Body of pancreas (tissue), 4 donors: ENCODE measurements around the gene JPT1. TPM values are rescaled to one million over a fixed set of nuclear protein-coding genes. Genes with fewer than 3 reads are reported as not detected.
"Not testable (repeated sequence)": the region's sequence is repeated elsewhere in the genome, so short reads cannot be mapped to it uniquely, and the experiment has no call there.

ENCODE experiments used
- ATAC-seq: fragments of 150-250 bp; one replicate; pipeline ENCODE4 v1.9.1; 2016
- DNase-seq, 4 donors: peaks; one replicate each; pipeline ENCODE4 v3.0.0-alpha.2; 2019
- H3K27ac ChIP-seq, 4 donors: fragments of 200-600 bp; sonication (generic); 1 replicate in 3 of 4; 2 replicates in 1 of 4; pipeline versions ENCODE4 v1.5.1 to v1.6.1; 2016 to 2019; ENCODE audit warnings: mild to moderate bottlenecking in 1 of 4, mixed read lengths in 1 of 4, moderate library complexity in 1 of 4
- H3K27me3 ChIP-seq, 2 donors: fragments of 200-600 bp; sonication (generic); one replicate each; pipeline ENCODE4 v1.6.0; 2016; ENCODE audit warnings: mild to moderate bottlenecking in 1 of 2
- H3K36me3 ChIP-seq, 2 donors: fragments of 200-600 bp; sonication (generic); replicated peaks in 1 of 2; 2 replicates each; pipeline ENCODE4 v1.5.1; 2016; ENCODE audit warnings: low read depth in 2 of 2; ENCODE audit not compliant: insufficient read depth in 1 of 2
- H3K4me1 ChIP-seq: fragments of 200-600 bp; sonication (generic); one replicate; pipeline ENCODE4 v1.6.0; 2016
- H3K4me3 ChIP-seq, 2 donors: fragments of 200-600 bp; sonication (generic); 1 replicate in 1 of 2; 2 replicates in 1 of 2; pipeline ENCODE4 v1.5.1; 2016 to 2019
- H3K9me3 ChIP-seq, 3 donors: fragments of 200-600 bp; sonication (generic); 1 replicate in 2 of 3; 2 replicates in 1 of 3; pipeline ENCODE4 v1.5.1; 2016
- POLR2A ChIP-seq, 3 donors: fragments of 450-650 bp; IDR thresholded peaks; one replicate each; pipeline ENCODE4 v1.6.1; 2016; ENCODE audit warnings: antibody characterized with exemption in 3 of 3, mild to moderate bottlenecking in 2 of 3
- WGBS, 2 donors: methylation state at CpG; one replicate each; pipeline ENCODE4 v1.1.5; 2017; 5-methylcytosine and 5-hydroxymethylcytosine counted together
- intact Hi-C: fragments of 100-400 bp; cut with DNase I; formaldehyde crosslinking; loops from one replicate; pipeline ENCODE4 v1.15.1; 2023
- total RNA-seq, 2 donors: library from RNA; depleted of rRNA; stranded (reverse); fragments of >200 nt; gene quantifications; one replicate each; pipeline ENCODE4 v1.1.0, GENCODE V29; 2016
- TF ChIP-seq, protein P1 (sequence below), 7 experiments: fragments of 450-650 bp in 4 of 7; fragments of 200-600 bp in 3 of 7; sonication (generic) in 3 of 7; IDR thresholded peaks; one replicate each; pipeline ENCODE4 v1.5.1; 2016 to 2019; ENCODE audit warnings: antibody characterized with exemption in 7 of 7

The JPT1 gene
- total RNA-seq, 2 donors from 2014 or later = 17.4 to 42.5 TPM

DNA sequence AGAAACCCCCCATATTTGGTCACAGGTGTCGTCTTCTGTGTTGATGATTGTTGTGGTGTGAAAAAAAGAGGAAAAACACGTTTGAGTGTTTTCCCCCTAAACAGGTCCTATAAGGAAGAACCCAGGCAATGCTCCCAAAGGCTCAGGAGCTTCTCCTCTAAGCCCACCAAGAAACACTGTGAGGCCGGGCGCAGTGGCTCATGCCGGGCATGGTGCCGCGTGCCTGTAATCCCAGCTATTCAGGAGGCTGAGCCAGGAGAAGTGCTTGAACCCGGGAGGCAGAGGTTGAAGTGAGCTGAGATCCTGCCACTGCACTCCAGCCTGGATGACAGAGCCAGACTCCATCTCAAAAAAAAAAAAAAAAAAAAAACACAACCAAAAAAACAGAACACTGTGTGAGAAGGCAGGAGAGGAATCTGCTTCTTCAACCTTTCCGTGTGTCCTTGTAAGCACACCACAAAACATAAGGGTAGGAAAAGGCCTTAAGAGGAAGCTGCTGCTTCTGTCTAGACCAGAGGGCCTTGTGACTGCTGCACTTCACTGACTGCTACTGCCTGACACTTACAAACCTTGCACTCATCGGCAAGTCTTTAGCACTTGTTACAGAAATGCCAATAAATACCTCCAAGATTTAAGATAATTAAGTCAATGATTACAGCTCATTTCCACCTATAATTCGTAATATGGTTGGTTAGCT is 9.3 kb downstream of the JPT1 start:
- 89 to 90% methylated on average over 10 to 11 of the region's 11 CpGs for WGBS, 2 donors
- H3K9me3 ChIP-seq = no peaks in the 10 kb centered on the region
- no peak overlapping the region for H3K4me3 ChIP-seq
- ATAC-seq = no peak
- no peak overlapping the region for H3K27ac ChIP-seq
- intact Hi-C loops = no loop called here
- H3K27me3 ChIP-seq = no peaks in the 10 kb centered on the region
- DNase-seq = peak in 1 of 4 donors; percentile 21
- peaks cover 4% of the 10 kb centered on the region for H3K4me1 ChIP-seq
- no peaks in the 10 kb centered on the region for H3K36me3 ChIP-seq
- TF ChIP-seq POLR2A (IDR thresholded peaks at IDR 0.05) = no peak
- TF ChIP-seq, protein P1, sequence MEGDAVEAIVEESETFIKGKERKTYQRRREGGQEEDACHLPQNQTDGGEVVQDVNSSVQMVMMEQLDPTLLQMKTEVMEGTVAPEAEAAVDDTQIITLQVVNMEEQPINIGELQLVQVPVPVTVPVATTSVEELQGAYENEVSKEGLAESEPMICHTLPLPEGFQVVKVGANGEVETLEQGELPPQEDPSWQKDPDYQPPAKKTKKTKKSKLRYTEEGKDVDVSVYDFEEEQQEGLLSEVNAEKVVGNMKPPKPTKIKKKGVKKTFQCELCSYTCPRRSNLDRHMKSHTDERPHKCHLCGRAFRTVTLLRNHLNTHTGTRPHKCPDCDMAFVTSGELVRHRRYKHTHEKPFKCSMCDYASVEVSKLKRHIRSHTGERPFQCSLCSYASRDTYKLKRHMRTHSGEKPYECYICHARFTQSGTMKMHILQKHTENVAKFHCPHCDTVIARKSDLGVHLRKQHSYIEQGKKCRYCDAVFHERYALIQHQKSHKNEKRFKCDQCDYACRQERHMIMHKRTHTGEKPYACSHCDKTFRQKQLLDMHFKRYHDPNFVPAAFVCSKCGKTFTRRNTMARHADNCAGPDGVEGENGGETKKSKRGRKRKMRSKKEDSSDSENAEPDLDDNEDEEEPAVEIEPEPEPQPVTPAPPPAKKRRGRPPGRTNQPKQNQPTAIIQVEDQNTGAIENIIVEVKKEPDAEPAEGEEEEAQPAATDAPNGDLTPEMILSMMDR (IDR thresholded peaks at IDR 0.05) = no peak

DNA sequence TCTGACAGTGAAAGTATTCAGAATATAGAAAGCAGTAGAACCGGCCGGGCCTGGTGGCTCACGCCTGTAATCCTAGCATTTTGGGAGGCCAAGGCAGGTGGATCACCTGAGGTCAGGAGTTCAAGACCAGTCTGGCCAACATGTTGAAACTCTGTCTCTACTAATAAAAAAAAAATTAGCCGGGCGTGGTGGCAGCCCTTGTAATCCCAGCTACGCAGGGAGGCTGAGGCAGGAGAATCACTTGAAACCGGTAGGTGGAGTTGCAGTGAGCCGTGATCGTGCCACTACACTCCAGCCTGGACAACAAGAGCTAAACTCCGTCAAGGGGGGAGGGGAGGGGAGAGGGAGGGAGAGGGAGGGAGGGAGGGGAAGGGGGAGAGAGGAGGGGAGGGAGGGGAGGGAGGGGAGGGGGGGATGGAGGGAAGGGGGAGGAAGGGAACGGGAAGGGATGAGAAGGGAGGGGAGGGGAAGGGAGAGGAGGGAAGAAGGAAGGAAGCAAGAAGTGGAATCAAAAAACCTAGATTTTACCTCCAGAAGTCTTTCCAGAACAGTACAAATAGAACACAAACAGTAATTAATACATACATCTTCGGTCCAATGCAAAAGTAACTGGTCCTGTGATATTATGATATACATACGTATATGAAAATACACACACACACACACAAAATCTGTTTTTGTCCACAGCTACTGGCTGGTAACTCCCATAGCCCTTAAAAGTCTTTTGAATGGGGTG is 11.9 kb downstream of the JPT1 start:
- Histone ChIP-seq H3K4me1 (no peaks in the 10 kb centered on the region), H3K27me3 (no peaks in the 10 kb centered on the region), H3K9me3 (no peaks in the 10 kb centered on the region), H3K27ac (no peak overlapping the region), H3K4me3 (no peak overlapping the region), H3K36me3 (no peaks in the 10 kb centered on the region)
- intact Hi-C loops = no loop called here
- no peak for TF ChIP-seq POLR2A (IDR thresholded peaks at IDR 0.05)
- TF ChIP-seq, protein P1 (IDR thresholded peaks at IDR 0.05) = no peak
- WGBS, 2 donors = 87 to 90% methylated on average over 9 to 11 of the region's 13 CpGs
- DNase-seq = no peak
- ATAC-seq = no peak

DNA sequence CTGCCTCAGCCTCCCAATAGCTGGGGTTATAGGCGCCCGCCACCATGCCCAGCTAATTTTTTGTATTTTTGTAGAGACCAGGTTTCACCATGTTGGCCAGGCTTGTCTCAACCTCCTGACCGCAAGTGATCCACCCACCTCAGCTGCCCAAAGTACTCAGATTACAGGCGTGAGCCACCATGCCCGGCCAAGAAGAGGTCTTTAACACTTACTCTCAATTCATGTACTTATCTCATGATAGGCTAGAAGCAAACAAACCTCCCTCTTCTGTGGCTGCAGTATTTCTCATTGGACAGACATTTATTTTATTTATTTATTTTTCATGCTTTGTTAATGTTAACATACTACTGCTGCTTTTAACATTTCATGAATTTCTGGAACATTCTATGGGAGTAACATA is 15.8 kb downstream of the JPT1 start:
- H3K4me1 ChIP-seq = no peaks in the 10 kb centered on the region
- H3K4me3 ChIP-seq = no peak overlapping the region
- no peak for TF ChIP-seq POLR2A (IDR thresholded peaks at IDR 0.05)
- TF ChIP-seq, protein P1 (IDR thresholded peaks at IDR 0.05) = no peak
- 86 to 90% methylated on average over 5 of the region's 5 CpGs for WGBS, 2 donors
- intact Hi-C loops = no loop called here
- DNase-seq (no peak), ATAC-seq (no peak)
- H3K9me3 ChIP-seq = no peaks in the 10 kb centered on the region
- no peak overlapping the region for H3K27ac ChIP-seq
- no peaks in the 10 kb centered on the region for H3K36me3 ChIP-seq
- no peaks in the 10 kb centered on the region for H3K27me3 ChIP-seq

DNA sequence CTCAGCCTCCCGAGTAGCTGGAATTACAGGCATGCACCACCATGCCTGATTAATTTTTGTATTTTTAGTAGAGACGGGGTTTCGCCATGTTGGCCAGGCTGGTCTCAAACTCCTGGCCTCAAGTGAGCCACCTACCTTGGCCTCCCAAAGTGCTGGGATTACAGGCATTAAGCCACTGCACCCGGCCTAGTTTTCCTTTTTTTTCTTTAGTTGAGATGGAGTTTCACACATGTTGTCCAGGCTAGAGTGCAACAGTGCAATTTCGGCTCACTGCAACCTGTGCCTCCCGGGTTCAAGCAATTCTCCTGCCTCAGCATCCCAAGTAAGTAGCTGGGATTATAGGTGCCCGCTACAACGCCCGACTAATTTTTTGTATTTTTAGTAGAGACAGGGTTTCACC is 16.6 kb downstream of the JPT1 start:
- H3K27ac ChIP-seq, H3K36me3 ChIP-seq, DNase-seq, H3K4me3 ChIP-seq, H3K9me3 ChIP-seq, intact Hi-C loops, H3K4me1 ChIP-seq, ATAC-seq, H3K27me3 ChIP-seq: not testable (repeated sequence)
- WGBS, 2 donors = 85 to 86% methylated on average over 9 of the region's 9 CpGs

DNA sequence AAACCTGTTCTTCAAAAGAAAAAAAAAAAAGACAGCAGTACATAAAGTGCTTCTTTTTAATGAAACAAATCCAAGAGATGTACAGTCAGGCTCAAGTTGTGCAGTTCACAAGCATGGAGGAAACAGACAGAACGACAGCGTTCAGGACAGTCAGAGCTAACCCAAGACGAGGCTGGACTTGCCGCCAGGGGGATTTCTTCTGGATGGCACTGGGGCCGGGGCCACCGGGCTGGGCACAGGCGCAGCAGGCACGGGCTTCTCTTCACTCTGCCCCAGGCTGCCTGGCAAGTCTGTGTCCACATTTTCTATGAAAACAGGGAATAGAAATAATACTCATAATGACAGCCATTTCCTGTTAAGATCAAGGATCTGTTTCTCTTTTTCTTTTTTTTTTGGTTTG is 18.4 kb downstream of the JPT1 start:
- no peak for DNase-seq
- no peak for TF ChIP-seq POLR2A (IDR thresholded peaks at IDR 0.05)
- TF ChIP-seq, protein P1 (IDR thresholded peaks at IDR 0.05) = no peak
- Histone ChIP-seq H3K4me1 (peaks cover 9% of the 10 kb centered on the region), H3K36me3 (no peaks in the 10 kb centered on the region), H3K27ac (no peak overlapping the region), H3K27me3 (no peaks in the 10 kb centered on the region), H3K9me3 (no peaks in the 10 kb centered on the region), H3K4me3 (no peak overlapping the region)
- ATAC-seq = no peak
- intact Hi-C loops = no loop called here
- 83 to 91% methylated on average over 8 of the region's 8 CpGs for WGBS, 2 donors
